H1 (cell line): ENCODE results near the gene TEX44. TPM values are rescaled to one million over a fixed set of nuclear protein-coding genes. Genes with fewer than 3 reads are reported as not detected.

Source experiments
- BACH1 ChIP-seq: IDR thresholded peaks from 2 replicates; pipeline ENCODE4 v1.6.1; 2012; ENCODE audit warnings: low read length, improper control_type of control experiment
- E2F6 ChIP-seq: IDR thresholded peaks from 2 replicates; pipeline ENCODE4 v1.6.1; 2012; ENCODE audit warnings: inconsistent platforms
- HDAC6 ChIP-seq: IDR thresholded peaks from one replicate; pipeline ENCODE4 v1.7.1; 2012; ENCODE audit warnings: low read depth, mild to moderate bottlenecking, inconsistent platforms, low read length, moderate library complexity
- KDM5A ChIP-seq: fragments of 200-600 bp; IDR thresholded peaks from 2 replicates; pipeline ENCODE4 v1.7.1; 2012; ENCODE audit warnings: mild to moderate bottlenecking, low read length, inconsistent platforms, mixed read lengths
- RNF2 ChIP-seq: fragments of 200-900, 300-1000 bp; sonication (generic); IDR thresholded peaks from 2 replicates; pipeline ENCODE4 v1.7.1; 2016; ENCODE audit warnings: borderline replicate concordance, low read depth, mild to moderate bottlenecking, antibody characterized with exemption, low read length; ENCODE audit not compliant: poor library complexity, severe bottlenecking; ENCODE audit errors: missing control alignments
- polyA plus RNA-seq, 7 experiments: library from polyadenylated mRNA; depleted of rRNA in 3 of 7; stranded (reverse) in 5 of 7; unstranded in 2 of 7; fragments of >200 nt in 5 of 7; fragments of 200-250 nt in 2 of 7; gene quantifications; 1 replicate in 5 of 7; 2 replicates in 1 of 7; 4 replicates in 1 of 7; pipeline versions ENCODE4 v1.2.1 to v1.2.3, GENCODE V29; 2011 to 2013; ENCODE audit warnings: missing spikeins in 2 of 7, mixed read lengths in 2 of 7
- total RNA-seq: library from RNA; stranded (reverse); fragmentation: NEBNext Ultra II Directional; extraction: Animal tissue kit (Norgen Biotek cat#: 25700); gene quantifications from 2 replicates; pipeline ENCODE4 v1.2.1, GENCODE V29; 2021

TEX44 gene
- total and polyA plus RNA-seq, 2 of the 8 experiments (the other 6 are each of a cell fraction or from before 2014, with no cell fraction given) = not detected

GRCh38 chr2:231602859-231603467 lies 10.3 kb downstream of the TEX44 start (continued):
- no peak for TF ChIP-seq E2F6
- no peak for TF ChIP-seq KDM5A
- no peak for TF ChIP-seq RNF2
- TF ChIP-seq BACH1 = no peak
- no peak for TF ChIP-seq HDAC6
- TF ChIP-seq, all 59 proteins: peak for 0
